Measurements from ENCODE around the gene VSIR.

Gene VSIR

GRCh38 chr10:71765176-71765904 lies 8.0 kb downstream of the VSIR start:
- Histone ChIP-seq H3K4me1 (ENCODE audit: low read length) (peaks cover 17% of the 10 kb centered on the region), H3K27ac (ENCODE audit: low read length) (no peak overlapping the region), H2AFZ (ENCODE audit: low read depth, low read length) (no peak overlapping the region), H3K9me3 (ENCODE audit: insufficient read depth, low read length) (no peaks in the 10 kb centered on the region), H4K20me1 (ENCODE audit: insufficient read depth, low read length) (no peaks in the 10 kb centered on the region), H3K36me3 (replicated peaks; ENCODE audit: low read depth, low read length) (no peaks in the 10 kb centered on the region), H3K4me3 (ENCODE audit: low read length) (no peak overlapping the region), H3K79me2 (ENCODE audit: low read length) (no peaks in the 10 kb centered on the region), H3K4me2 (ENCODE audit: low read length) (no peak overlapping the region), H3K9ac (ENCODE audit: low read length) (no peak overlapping the region), H3K27me3 (ENCODE audit: low read depth, low read length) (no peaks in the 10 kb centered on the region)
- no peak for TF ChIP-seq CTCF (IDR thresholded peaks at IDR 0.05; ENCODE audit: low read depth, low read length)
- TF ChIP-seq EZH2phosphoT487 (IDR thresholded peaks at IDR 0.05; ENCODE audit: low read depth), result no peak

- H3K79me2 ChIP-seq (ENCODE audit: low read length), result no peaks in the 10 kb centered on the region
- no peak overlapping the region for H3K4me2 ChIP-seq (ENCODE audit: low read length)
- H3K36me3 ChIP-seq (replicated peaks; ENCODE audit: low read depth, low read length), result no peaks in the 10 kb centered on the region
- no peak overlapping the region for H3K4me3 ChIP-seq (ENCODE audit: low read length)
- H3K4me1 ChIP-seq (ENCODE audit: low read length), result peaks cover 3% of the 10 kb centered on the region
- H2AFZ ChIP-seq (ENCODE audit: low read depth, low read length), result no peak overlapping the region
- no peak overlapping the region for H3K27ac ChIP-seq (ENCODE audit: low read length)
- no peaks in the 10 kb centered on the region for H3K9me3 ChIP-seq (ENCODE audit: insufficient read depth, low read length)
- no peak overlapping the region for H3K9ac ChIP-seq (ENCODE audit: low read length)
- TF ChIP-seq CTCF (IDR thresholded peaks at IDR 0.05; ENCODE audit: low read depth, low read length) (no peak), EZH2phosphoT487 (IDR thresholded peaks at IDR 0.05; ENCODE audit: low read depth) (no peak)
- H3K27me3 ChIP-seq (ENCODE audit: low read depth, low read length), result no peaks in the 10 kb centered on the region
- no peaks in the 10 kb centered on the region for H4K20me1 ChIP-seq (ENCODE audit: insufficient read depth, low read length)
Observed at GRCh38 chr10:71763352-71764127, 9.8 kb downstream of the VSIR start.

- H3K9me3 ChIP-seq (ENCODE audit: insufficient read depth, low read length), result no peaks in the 10 kb centered on the region
- no peaks in the 10 kb centered on the region for H3K36me3 ChIP-seq (replicated peaks; ENCODE audit: low read depth, low read length)
- no peak overlapping the region for H2AFZ ChIP-seq (ENCODE audit: low read depth, low read length)
- no peak overlapping the region for H3K4me3 ChIP-seq (ENCODE audit: low read length)
- H3K27me3 ChIP-seq (ENCODE audit: low read depth, low read length), result no peaks in the 10 kb centered on the region
- no peaks in the 10 kb centered on the region for H3K4me1 ChIP-seq (ENCODE audit: low read length)
- no peak overlapping the region for H3K9ac ChIP-seq (ENCODE audit: low read length)
- TF ChIP-seq CTCF (IDR thresholded peaks at IDR 0.05; ENCODE audit: low read depth, low read length) (no peak), EZH2phosphoT487 (IDR thresholded peaks at IDR 0.05; ENCODE audit: low read depth) (no peak)
- no peaks in the 10 kb centered on the region for H3K79me2 ChIP-seq (ENCODE audit: low read length)
- H3K27ac ChIP-seq (ENCODE audit: low read length), result no peak overlapping the region
- no peak overlapping the region for H3K4me2 ChIP-seq (ENCODE audit: low read length)
- H4K20me1 ChIP-seq (ENCODE audit: insufficient read depth, low read length), result no peaks in the 10 kb centered on the region
Observed at GRCh38 chr10:71762324-71762723, 11.0 kb downstream of the VSIR start.

- no peaks in the 10 kb centered on the region for H3K4me1 ChIP-seq (ENCODE audit: low read length)
- no peak overlapping the region for H3K27ac ChIP-seq (ENCODE audit: low read length)
- H3K9me3 ChIP-seq (ENCODE audit: insufficient read depth, low read length), result no peaks in the 10 kb centered on the region
- no peak for TF ChIP-seq CTCF (IDR thresholded peaks at IDR 0.05; ENCODE audit: low read depth, low read length)
- no peak for TF ChIP-seq EZH2phosphoT487 (IDR thresholded peaks at IDR 0.05; ENCODE audit: low read depth)
- no peak overlapping the region for H3K4me3 ChIP-seq (ENCODE audit: low read length)
- no peaks in the 10 kb centered on the region for H3K27me3 ChIP-seq (ENCODE audit: low read depth, low read length)
- no peak overlapping the region for H3K4me2 ChIP-seq (ENCODE audit: low read length)
- H2AFZ ChIP-seq (ENCODE audit: low read depth, low read length), result no peak overlapping the region
- H3K9ac ChIP-seq (ENCODE audit: low read length), result no peak overlapping the region
- H3K79me2 ChIP-seq (ENCODE audit: low read length), result no peaks in the 10 kb centered on the region
- no peaks in the 10 kb centered on the region for H3K36me3 ChIP-seq (replicated peaks; ENCODE audit: low read depth, low read length)
- H4K20me1 ChIP-seq (ENCODE audit: insufficient read depth, low read length), result no peaks in the 10 kb centered on the region
Observed at GRCh38 chr10:71761541-71762113, 11.7 kb downstream of the VSIR start.
